GM12878 (cell line): ENCODE data around the gene AFAP1L2. TPM values are rescaled to one million over a fixed set of nuclear protein-coding genes. Genes with fewer than 3 reads are reported as not detected.

Experiments
- ATAC-seq: fragments of 200-7000 bp; cut with Tn5 transposase; 3 replicates; pipeline ENCODE4 v1.9.1; 2020; ENCODE audit warnings: mild to moderate bottlenecking, moderate library complexity
- BruUV-seq: library from RNA; stranded (reverse); fragments of 400-500 nt; replicated peaks from 2 replicates; lab custom pipeline; 2021; lab: Mats Ljungman, UMichigan
- CTCF ChIA-PET: fragments of 300-600 bp; sonication (Branson Sonifier 250); formaldehyde crosslinking; extraction: SDS; loops from one replicate; lab custom pipeline; 2021; ENCODE audit warnings: inconsistent platforms; lab: Yijun Ruan, JAX
- POLR2A ChIA-PET: fragments of 350-600 bp; formaldehyde crosslinking; extraction: SDS; loops from one replicate; lab custom pipeline; 2021; ENCODE audit warnings: inconsistent platforms; lab: Charles Lee
- RAD21 ChIA-PET: fragments of 300-600 bp; sonication (Branson Sonifier 250); formaldehyde crosslinking; loops from one replicate; lab custom pipeline; 2023; ENCODE audit warnings: antibody characterized with exemption; ENCODE audit not compliant: unreplicated experiment; lab: Charles Lee
- SMC1A ChIA-PET: fragments of 300-600 bp; sonication (Branson Sonifier 250); formaldehyde crosslinking; loops from one replicate; lab custom pipeline; 2023; ENCODE audit not compliant: unreplicated experiment, uncharacterized antibody; lab: Charles Lee
- DNase-seq: peaks from one replicate; pipeline ENCODE4 v3.0.0-alpha.2; 2011; ENCODE audit warnings: low read depth, low spot score
- FAIRE-seq: peaks from 3 replicates; lab custom pipeline; 2011; peaks lifted over from hg19 to GRCh38; lab: Jason Lieb, UNC
- H2AFZ ChIP-seq: 2 replicates; pipeline ENCODE4 v1.6.0; 2011; ENCODE audit warnings: low read depth, low read length, control low read depth; ENCODE audit not compliant: control insufficient read depth
- H3K27ac ChIP-seq: 2 replicates; pipeline ENCODE4 v1.5.1; 2011; ENCODE audit warnings: control low read depth; ENCODE audit not compliant: control insufficient read depth, insufficient read depth
- H3K27me3 ChIP-seq, 2 experiments: replicated peaks in 1 of 2; 2 replicates each; pipeline versions ENCODE4 v1.6.0 to v1.6.1; 2011; ENCODE audit warnings: low read length in 1 of 2; ENCODE audit not compliant: control insufficient read depth in 2 of 2, insufficient read depth in 2 of 2
- H3K36me3 ChIP-seq, 2 experiments: 2 replicates each; pipeline ENCODE4 v1.5.1; 2011; ENCODE audit warnings: low read length in 1 of 2; ENCODE audit not compliant: control insufficient read depth in 2 of 2, insufficient read depth in 2 of 2
- H3K4me1 ChIP-seq: 2 replicates; pipeline ENCODE4 v1.6.1; 2011; ENCODE audit warnings: mild to moderate bottlenecking, low read length, moderate library complexity, mixed read lengths; ENCODE audit not compliant: control insufficient read depth, insufficient read depth
- H3K4me2 ChIP-seq: 2 replicates; pipeline ENCODE4 v1.6.0; 2011; ENCODE audit warnings: control low read depth; ENCODE audit not compliant: control insufficient read depth, insufficient read depth
- H3K4me3 ChIP-seq: fragments of 200-600 bp; sonication (generic); 2 replicates; pipeline ENCODE4 v1.5.1; 2016
- H3K79me2 ChIP-seq: 2 replicates; pipeline ENCODE4 v1.6.0; 2011; ENCODE audit warnings: low read length; ENCODE audit not compliant: control insufficient read depth, insufficient read depth
- H3K9ac ChIP-seq: 2 replicates; pipeline ENCODE4 v1.8.0; 2011; ENCODE audit warnings: low read length, control low read depth, mixed read lengths; ENCODE audit not compliant: control insufficient read depth, insufficient read depth
- H3K9me3 ChIP-seq: replicated peaks from 3 replicates; pipeline ENCODE4 v1.5.1; 2011; ENCODE audit warnings: mild to moderate bottlenecking, low read length; ENCODE audit not compliant: control insufficient read depth, insufficient read depth
- H4K20me1 ChIP-seq: 2 replicates; pipeline ENCODE4 v1.6.0; 2011; ENCODE audit not compliant: control insufficient read depth, insufficient read depth
- ASH2L ChIP-seq: fragments of 300-600, 200-600 bp; sonication (generic); IDR thresholded peaks from 2 replicates; pipeline ENCODE4 v1.6.1; 2017; ENCODE audit warnings: low read depth, mild to moderate bottlenecking, borderline replicate concordance
- CEBPB ChIP-seq, 2 experiments: fragments of 150-350 bp in 1 of 2; IDR thresholded peaks; 2 replicates each; pipeline ENCODE4 v1.6.1; 2012 to 2014; ENCODE audit warnings: low read depth in 2 of 2, low read length in 2 of 2, borderline replicate concordance in 1 of 2, inconsistent platforms in 1 of 2
- ESRRA ChIP-seq: IDR thresholded peaks from 2 replicates; pipeline ENCODE4 v1.6.1; 2012; ENCODE audit warnings: mild to moderate bottlenecking, low read length, improper control_type of control experiment
- EZH2 ChIP-seq: IDR thresholded peaks from 2 replicates; pipeline ENCODE4 v1.6.1; 2012; ENCODE audit warnings: low read depth, mild to moderate bottlenecking, control low read depth, inconsistent platforms, low read length, borderline replicate concordance; ENCODE audit not compliant: control insufficient read depth
- KAT2A ChIP-seq: conservative IDR thresholded peaks from 2 replicates; pipeline ENCODE4 v1.6.1; 2011; ENCODE audit warnings: low read depth, low read length; ENCODE audit not compliant: control insufficient read depth
- LARP7 ChIP-seq: fragments of 450-650 bp; IDR thresholded peaks from 2 replicates; pipeline ENCODE4 v1.6.1; 2017; ENCODE audit warnings: mild to moderate bottlenecking
- MEF2B ChIP-seq: fragments of 450-650 bp; IDR thresholded peaks from 2 replicates; pipeline ENCODE4 v1.6.1; 2018; ENCODE audit warnings: mild to moderate bottlenecking, moderate library complexity; ENCODE audit not compliant: partially characterized antibody, poor library complexity, severe bottlenecking
- PML ChIP-seq: IDR thresholded peaks from 2 replicates; pipeline ENCODE4 v1.6.1; 2012; ENCODE audit warnings: low read length, inconsistent platforms
- POLR2AphosphoS2 ChIP-seq: IDR thresholded peaks from 2 replicates; pipeline ENCODE4 v1.6.1; 2011; ENCODE audit warnings: low read depth, mild to moderate bottlenecking, low read length, improper control_type of control experiment, moderate library complexity
- RELA ChIP-seq: fragments of 450-650 bp; IDR thresholded peaks from 2 replicates; pipeline ENCODE4 v1.8.0; 2014; ENCODE audit warnings: borderline replicate concordance; ENCODE audit not compliant: partially characterized antibody
- SMC3 ChIP-seq: IDR thresholded peaks from 2 replicates; pipeline ENCODE4 v1.6.1; 2011; ENCODE audit warnings: low read length, improper control_type of control experiment, borderline replicate concordance
- WGBS: methylation state at CpG from one replicate; pipeline ENCODE4 v1.1.6; 2016; ENCODE audit warnings: low lambda C conversion rate; ENCODE audit not compliant: insufficient replicate concordance, insufficient coverage; ENCODE audit errors: missing lambda C conversion rate; 5-methylcytosine and 5-hydroxymethylcytosine counted together
- in situ Hi-C: fragments of 300-500 bp; cut with MboI; formaldehyde crosslinking; loops from 9 replicates; pipeline ENCODE4 v1.14.3; 2018; ENCODE audit warnings: mixed read lengths
- intact Hi-C: fragments of 100-400 bp; cut with micrococcal nuclease; formaldehyde crosslinking; loops from one replicate; pipeline ENCODE4 v1.14.2; 2022; ENCODE audit not compliant: unreplicated experiment
- polyA plus RNA-seq, 11 experiments: library from polyadenylated mRNA; depleted of rRNA in 4 of 11; unstranded in 6 of 11; stranded (reverse) in 5 of 11; fragments of >200 nt; fragmentation: Nextera tagmentation in 4 of 11; fragmentation: Illumina TruSeq in 1 of 11; extraction: Ambion mirVana in 4 of 11; extraction: Trizol in 1 of 11; gene quantifications; 1 replicate in 1 of 11; 2 replicates in 10 of 11; pipeline versions ENCODE4 v1.2.1 to v1.2.3, GENCODE V29; 2011 to 2016; ENCODE audit warnings: inconsistent platforms in 2 of 11, missing spikeins in 2 of 11, low read depth in 1 of 11
- total RNA-seq, 4 experiments: library from RNA; depleted of rRNA in 3 of 4; stranded (reverse); fragments of >200 nt in 3 of 4; fragmentation: Illumina TruSeq in 1 of 4; extraction: Trizol in 1 of 4; gene quantifications; 2 replicates each; pipeline versions ENCODE4 v1.2.1 to v1.2.3, GENCODE V29; 2013 to 2021
- TF ChIP-seq, protein P1 (sequence below): fragments of 450-650 bp; IDR thresholded peaks from 2 replicates; pipeline ENCODE4 v1.6.1; 2018; ENCODE audit warnings: mild to moderate bottlenecking, low read depth, moderate library complexity; ENCODE audit not compliant: partially characterized antibody
- TF ChIP-seq, protein P2 (sequence below): IDR thresholded peaks from 2 replicates; pipeline ENCODE4 v1.6.1; 2011; ENCODE audit warnings: borderline replicate concordance, low read depth, mild to moderate bottlenecking, moderate library complexity, mixed read lengths, low read length; ENCODE audit not compliant: insufficient read depth; ENCODE audit errors: extremely low read length
- TF ChIP-seq, protein P3 (sequence below): IDR thresholded peaks from 2 replicates; pipeline ENCODE4 v1.6.1; 2012; ENCODE audit warnings: improper control_type of control experiment, low read depth, low read length; ENCODE audit not compliant: insufficient replicate concordance

The AFAP1L2 gene
- total and polyA plus RNA-seq, 10 of the 15 experiments (the other 5 are each of a cell fraction or from before 2014, with no cell fraction given): 0.03 to 4.0 (median 0.34) TPM

DNA sequence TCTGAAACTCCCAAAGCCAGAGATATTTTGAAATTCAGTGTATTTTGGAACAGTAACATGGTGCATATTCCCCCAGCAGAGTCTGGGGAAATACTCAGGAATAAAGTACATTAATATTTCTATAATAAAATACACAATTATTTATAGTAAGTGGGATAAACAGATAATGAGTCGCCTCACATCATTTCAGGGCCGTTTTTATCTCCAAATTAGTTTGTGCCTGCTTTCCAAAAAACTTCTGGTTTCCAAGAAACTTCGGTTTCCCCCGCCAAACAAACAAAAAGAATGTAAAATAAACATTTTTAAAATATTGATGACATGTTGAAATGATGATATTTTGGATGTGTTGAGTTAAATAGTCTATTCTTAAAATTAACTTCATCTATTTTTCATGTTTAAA lies 48.2 kb downstream of the AFAP1L2 start (continued):
- TF ChIP-seq, protein P1, sequence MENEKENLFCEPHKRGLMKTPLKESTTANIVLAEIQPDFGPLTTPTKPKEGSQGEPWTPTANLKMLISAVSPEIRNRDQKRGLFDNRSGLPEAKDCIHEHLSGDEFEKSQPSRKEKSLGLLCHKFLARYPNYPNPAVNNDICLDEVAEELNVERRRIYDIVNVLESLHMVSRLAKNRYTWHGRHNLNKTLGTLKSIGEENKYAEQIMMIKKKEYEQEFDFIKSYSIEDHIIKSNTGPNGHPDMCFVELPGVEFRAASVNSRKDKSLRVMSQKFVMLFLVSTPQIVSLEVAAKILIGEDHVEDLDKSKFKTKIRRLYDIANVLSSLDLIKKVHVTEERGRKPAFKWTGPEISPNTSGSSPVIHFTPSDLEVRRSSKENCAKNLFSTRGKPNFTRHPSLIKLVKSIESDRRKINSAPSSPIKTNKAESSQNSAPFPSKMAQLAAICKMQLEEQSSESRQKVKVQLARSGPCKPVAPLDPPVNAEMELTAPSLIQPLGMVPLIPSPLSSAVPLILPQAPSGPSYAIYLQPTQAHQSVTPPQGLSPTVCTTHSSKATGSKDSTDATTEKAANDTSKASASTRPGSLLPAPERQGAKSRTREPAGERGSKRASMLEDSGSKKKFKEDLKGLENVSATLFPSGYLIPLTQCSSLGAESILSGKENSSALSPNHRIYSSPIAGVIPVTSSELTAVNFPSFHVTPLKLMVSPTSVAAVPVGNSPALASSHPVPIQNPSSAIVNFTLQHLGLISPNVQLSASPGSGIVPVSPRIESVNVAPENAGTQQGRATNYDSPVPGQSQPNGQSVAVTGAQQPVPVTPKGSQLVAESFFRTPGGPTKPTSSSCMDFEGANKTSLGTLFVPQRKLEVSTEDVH: no peak
- TF ChIP-seq LARP7 (no peak), ESRRA (no peak)

DNA sequence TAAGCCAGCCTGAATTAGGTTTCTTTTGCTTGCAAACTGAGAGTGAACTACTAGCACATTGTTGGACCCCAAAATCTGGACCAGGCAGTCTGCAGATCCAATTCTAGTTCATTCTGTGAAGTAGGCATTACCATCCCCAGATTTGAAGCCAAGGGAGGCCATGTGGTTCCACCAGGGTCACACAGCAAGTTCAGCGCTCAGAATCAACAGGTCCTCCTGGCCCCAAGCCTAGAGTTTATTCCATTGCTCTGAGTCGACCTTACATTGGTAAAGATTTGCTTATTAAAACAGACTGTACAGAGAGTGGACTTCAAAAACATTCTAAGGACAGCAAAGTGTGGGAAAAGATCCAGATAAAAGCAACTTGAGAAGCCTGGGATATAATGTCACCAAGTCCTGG lies 50.9 kb downstream of the AFAP1L2 start:
- no peaks in the 10 kb centered on the region; the same call in 1 of the 2 replicates for H3K4me1 ChIP-seq
- intact Hi-C loops: no loop called here
- no peaks in the 10 kb centered on the region; the same call in 2 of the 3 replicates for H3K9me3 ChIP-seq
- no peaks in the 10 kb centered on the region for H4K20me1 ChIP-seq
- no peaks in the 10 kb centered on the region for H3K36me3 ChIP-seq
- FAIRE-seq (no peak), DNase-seq (no peak), ATAC-seq (no peak)
- in situ Hi-C loops: no loop called here
- no peak overlapping the region for H3K4me3 ChIP-seq
- no peak overlapping the region for H3K27ac ChIP-seq
- no peaks in the 10 kb centered on the region for H3K79me2 ChIP-seq
- H3K4me2 ChIP-seq: no peak overlapping the region
- no TSS peak for BruUV-seq
- CTCF ChIA-PET: interaction anchor here (1.7 kb wide), 1 partner anchor 49 kb away, joined by 5 read pairs; no protein-coding TSS in a partner anchor
- POLR2A ChIA-PET: no interaction called here
- SMC1A ChIA-PET: no interaction called here
- no peaks in the 10 kb centered on the region; a peak in 1 of 4 replicates for H3K27me3 ChIP-seq
- RAD21 ChIA-PET: no interaction called here
- no peak overlapping the region for H3K9ac ChIP-seq
- WGBS: 53% methylated on average over 2 of the region's 2 CpGs
- no peak overlapping the region for H2AFZ ChIP-seq
- TF ChIP-seq SMC3: no peak
- no peak for TF ChIP-seq EZH2
- no peak for TF ChIP-seq RELA
- no peak for TF ChIP-seq CEBPB (IDR thresholded peaks at IDR 0.05; ENCODE audit: borderline replicate concordance in 1 of 2, low read depth in 2 of 2, low read length in 2 of 2)
- no peak for TF ChIP-seq POLR2AphosphoS2
- TF ChIP-seq, protein P2, sequence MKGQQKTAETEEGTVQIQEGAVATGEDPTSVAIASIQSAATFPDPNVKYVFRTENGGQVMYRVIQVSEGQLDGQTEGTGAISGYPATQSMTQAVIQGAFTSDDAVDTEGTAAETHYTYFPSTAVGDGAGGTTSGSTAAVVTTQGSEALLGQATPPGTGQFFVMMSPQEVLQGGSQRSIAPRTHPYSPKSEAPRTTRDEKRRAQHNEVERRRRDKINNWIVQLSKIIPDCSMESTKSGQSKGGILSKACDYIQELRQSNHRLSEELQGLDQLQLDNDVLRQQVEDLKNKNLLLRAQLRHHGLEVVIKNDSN: no peak
- no peak for TF ChIP-seq MEF2B
- TF ChIP-seq PML: no peak
- no peak for TF ChIP-seq ASH2L
- TF ChIP-seq KAT2A: no peak
- TF ChIP-seq, protein P3, sequence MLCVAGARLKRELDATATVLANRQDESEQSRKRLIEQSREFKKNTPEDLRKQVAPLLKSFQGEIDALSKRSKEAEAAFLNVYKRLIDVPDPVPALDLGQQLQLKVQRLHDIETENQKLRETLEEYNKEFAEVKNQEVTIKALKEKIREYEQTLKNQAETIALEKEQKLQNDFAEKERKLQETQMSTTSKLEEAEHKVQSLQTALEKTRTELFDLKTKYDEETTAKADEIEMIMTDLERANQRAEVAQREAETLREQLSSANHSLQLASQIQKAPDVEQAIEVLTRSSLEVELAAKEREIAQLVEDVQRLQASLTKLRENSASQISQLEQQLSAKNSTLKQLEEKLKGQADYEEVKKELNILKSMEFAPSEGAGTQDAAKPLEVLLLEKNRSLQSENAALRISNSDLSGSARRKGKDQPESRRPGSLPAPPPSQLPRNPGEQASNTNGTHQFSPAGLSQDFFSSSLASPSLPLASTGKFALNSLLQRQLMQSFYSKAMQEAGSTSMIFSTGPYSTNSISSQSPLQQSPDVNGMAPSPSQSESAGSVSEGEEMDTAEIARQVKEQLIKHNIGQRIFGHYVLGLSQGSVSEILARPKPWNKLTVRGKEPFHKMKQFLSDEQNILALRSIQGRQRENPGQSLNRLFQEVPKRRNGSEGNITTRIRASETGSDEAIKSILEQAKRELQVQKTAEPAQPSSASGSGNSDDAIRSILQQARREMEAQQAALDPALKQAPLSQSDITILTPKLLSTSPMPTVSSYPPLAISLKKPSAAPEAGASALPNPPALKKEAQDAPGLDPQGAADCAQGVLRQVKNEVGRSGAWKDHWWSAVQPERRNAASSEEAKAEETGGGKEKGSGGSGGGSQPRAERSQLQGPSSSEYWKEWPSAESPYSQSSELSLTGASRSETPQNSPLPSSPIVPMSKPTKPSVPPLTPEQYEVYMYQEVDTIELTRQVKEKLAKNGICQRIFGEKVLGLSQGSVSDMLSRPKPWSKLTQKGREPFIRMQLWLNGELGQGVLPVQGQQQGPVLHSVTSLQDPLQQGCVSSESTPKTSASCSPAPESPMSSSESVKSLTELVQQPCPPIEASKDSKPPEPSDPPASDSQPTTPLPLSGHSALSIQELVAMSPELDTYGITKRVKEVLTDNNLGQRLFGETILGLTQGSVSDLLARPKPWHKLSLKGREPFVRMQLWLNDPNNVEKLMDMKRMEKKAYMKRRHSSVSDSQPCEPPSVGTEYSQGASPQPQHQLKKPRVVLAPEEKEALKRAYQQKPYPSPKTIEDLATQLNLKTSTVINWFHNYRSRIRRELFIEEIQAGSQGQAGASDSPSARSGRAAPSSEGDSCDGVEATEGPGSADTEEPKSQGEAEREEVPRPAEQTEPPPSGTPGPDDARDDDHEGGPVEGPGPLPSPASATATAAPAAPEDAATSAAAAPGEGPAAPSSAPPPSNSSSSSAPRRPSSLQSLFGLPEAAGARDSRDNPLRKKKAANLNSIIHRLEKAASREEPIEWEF: no peak
